A549 (cell line): ENCODE results near the gene ZNF205. TPM values are rescaled to one million over a fixed set of nuclear protein-coding genes. Genes with fewer than 3 reads are reported as not detected.

Experiments used
- ATAC-seq, 2 experiments: fragments of 200-7000 bp in 1 of 2; fragments of >200 bp in 1 of 2; cut with Nextera tagmentation in 1 of 2; cut with Tn5 transposase in 1 of 2; 3 replicates each; pipeline versions ENCODE4 v1.8.0 to v1.9.1; 2018 to 2020; ENCODE audit warnings: mild to moderate bottlenecking in 1 of 2, moderate library complexity in 1 of 2
- CTCF ChIA-PET: fragments of 300-600 bp; sonication (Branson Sonifier 250); formaldehyde crosslinking; extraction: SDS; loops from one replicate; lab custom pipeline; 2021; ENCODE audit warnings: antibody characterized with exemption, inconsistent platforms; lab: Yijun Ruan, JAX
- POLR2A ChIA-PET: fragments of 350-600 bp; formaldehyde crosslinking; extraction: SDS; loops from one replicate; lab custom pipeline; 2021; ENCODE audit warnings: antibody characterized with exemption, inconsistent platforms; lab: Yijun Ruan, JAX
- DNase-seq, 2 experiments: peaks; one replicate each; pipeline versions ENCODE4 v3.0.0 to v3.0.0-alpha.2; 2011 to 2016; ENCODE audit warnings: low read depth in 1 of 2, low spot score in 1 of 2
- FAIRE-seq: peaks from 2 replicates; lab custom pipeline; 2011; peaks lifted over from hg19 to GRCh38; lab: Jason Lieb, UNC
- H3K27ac ChIP-seq, 2 experiments: fragments of >200 bp; sonication (Bioruptor Twin); formaldehyde crosslinking; 3 replicates each; pipeline ENCODE4 v1.5.1; 2016 to 2017
- H3K4me1 ChIP-seq: fragments of >200 bp; sonication (Bioruptor Twin); formaldehyde crosslinking; 3 replicates; pipeline ENCODE4 v1.6.1; 2016
- H3K4me2 ChIP-seq: fragments of >200 bp; sonication (Bioruptor Twin); formaldehyde crosslinking; 3 replicates; pipeline ENCODE4 v1.6.1; 2016
- H3K4me3 ChIP-seq: fragments of >200 bp; sonication (Bioruptor Twin); formaldehyde crosslinking; 3 replicates; pipeline ENCODE4 v1.5.1; 2016
- H3K9me3 ChIP-seq: fragments of >200 bp; sonication (Bioruptor Twin); formaldehyde crosslinking; 3 replicates; pipeline ENCODE4 v1.6.1; 2016
- BHLHE40 ChIP-seq: IDR thresholded peaks from 2 replicates; pipeline ENCODE4 v1.6.1; 2012; ENCODE audit warnings: low read depth, low read length, inconsistent platforms
- CHD2 ChIP-seq: fragments of 150-350 bp; IDR thresholded peaks from 2 replicates; pipeline ENCODE4 v1.6.1; 2014; ENCODE audit warnings: low read length; ENCODE audit not compliant: partially characterized antibody
- CHD4 ChIP-seq: fragments of 200-600 bp; sonication (generic); IDR thresholded peaks from 2 replicates; pipeline ENCODE4 v1.6.1; 2016; ENCODE audit warnings: antibody characterized with exemption, mild to moderate bottlenecking, borderline replicate concordance
- ESRRA ChIP-seq: fragments of 150-350 bp; IDR thresholded peaks from 2 replicates; pipeline ENCODE4 v1.6.1; 2014; ENCODE audit warnings: mild to moderate bottlenecking, low read length, borderline replicate concordance
- HDAC2 ChIP-seq: fragments of 200-600 bp; sonication (generic); IDR thresholded peaks from 2 replicates; pipeline ENCODE4 v1.6.1; 2016
- HOXB13 ChIP-seq: fragments of 250-450 bp; sonication (Bioruptor Pico); IDR thresholded peaks from 2 replicates; pipeline ENCODE4 v1.5.0; 2020; ENCODE audit warnings: low read depth, mild to moderate bottlenecking, moderate library complexity
- HOXB5 ChIP-seq: fragments of 250-450 bp; sonication (Bioruptor Pico); IDR thresholded peaks from 2 replicates; pipeline ENCODE4 v1.5.0; 2020; ENCODE audit warnings: mild to moderate bottlenecking, moderate library complexity
- JUN ChIP-seq, 2 experiments: fragments of >200 bp; sonication (Bioruptor Twin); formaldehyde crosslinking; IDR thresholded peaks; 2 replicates in 1 of 2; 3 replicates in 1 of 2; pipeline ENCODE4 v1.6.1; 2016 to 2017
- JUNB ChIP-seq: fragments of >200 bp; sonication (Bioruptor Twin); formaldehyde crosslinking; IDR thresholded peaks from 2 replicates; pipeline ENCODE4 v1.6.1; 2016
- KDM5A ChIP-seq: fragments of 200-600 bp; sonication (generic); IDR thresholded peaks from 2 replicates; pipeline ENCODE4 v1.6.1; 2016; ENCODE audit warnings: antibody characterized with exemption, mild to moderate bottlenecking
- MAFK ChIP-seq: fragments of 450-650 bp; IDR thresholded peaks from 2 replicates; pipeline ENCODE4 v1.6.1; 2014; ENCODE audit not compliant: partially characterized antibody
- MAZ ChIP-seq: fragments of 150-350 bp; IDR thresholded peaks from 2 replicates; pipeline ENCODE4 v1.6.1; 2014; ENCODE audit warnings: antibody characterized with exemption, low read depth, low read length, borderline replicate concordance
- MYC ChIP-seq: IDR thresholded peaks from 2 replicates; pipeline ENCODE4 v1.6.1; 2012; ENCODE audit warnings: mild to moderate bottlenecking, inconsistent platforms, low read length, improper control_type of control experiment, borderline replicate concordance
- NFE2L2 ChIP-seq: fragments of 150-350 bp; conservative IDR thresholded peaks from 2 replicates; pipeline ENCODE4 v1.6.1; 2014; ENCODE audit warnings: low read length
- PHF8 ChIP-seq: fragments of 200-600 bp; sonication (generic); IDR thresholded peaks from 2 replicates; pipeline ENCODE4 v1.6.1; 2016; ENCODE audit warnings: low read depth, mild to moderate bottlenecking, antibody characterized with exemption, moderate library complexity, borderline replicate concordance
- POLR2A ChIP-seq: IDR thresholded peaks from 2 replicates; pipeline ENCODE4 v1.6.1; 2012; ENCODE audit warnings: mild to moderate bottlenecking, low read length
- POLR2AphosphoS2 ChIP-seq: conservative IDR thresholded peaks from 2 replicates; pipeline ENCODE4 v1.6.1; 2012; ENCODE audit warnings: low read length, improper control_type of control experiment, inconsistent platforms
- RARB ChIP-seq: fragments of 250-450 bp; sonication (Bioruptor Pico); IDR thresholded peaks from 2 replicates; pipeline ENCODE4 v1.8.0; 2021; ENCODE audit warnings: mild to moderate bottlenecking, moderate library complexity
- RCOR1 ChIP-seq: fragments of 150-350 bp; IDR thresholded peaks from 2 replicates; pipeline ENCODE4 v1.6.1; 2014; ENCODE audit warnings: antibody characterized with exemption, low read length, low read depth
- RFX5 ChIP-seq: fragments of 450-650 bp; IDR thresholded peaks from 2 replicates; pipeline ENCODE4 v1.7.1; 2014; ENCODE audit warnings: antibody characterized with exemption, mild to moderate bottlenecking, moderate library complexity
- SMC3 ChIP-seq: fragments of >200 bp; sonication (Bioruptor Twin); formaldehyde crosslinking; IDR thresholded peaks from 3 replicates; pipeline ENCODE4 v1.6.1; 2018; ENCODE audit warnings: inconsistent platforms
- TP53 ChIP-seq: fragments of 250-450 bp; sonication (Bioruptor Pico); IDR thresholded peaks from 2 replicates; pipeline ENCODE4 v1.5.0; 2021; ENCODE audit warnings: mild to moderate bottlenecking, moderate library complexity
- ZC3H11A ChIP-seq: fragments of 450-650 bp; IDR thresholded peaks from 2 replicates; pipeline ENCODE4 v1.6.1; 2014; ENCODE audit warnings: antibody characterized with exemption, mild to moderate bottlenecking
- ZSCAN20 ChIP-seq: fragments of 250-450 bp; sonication (Bioruptor Pico); IDR thresholded peaks from 2 replicates; pipeline ENCODE4 v1.8.0; 2022; ENCODE audit warnings: mild to moderate bottlenecking, moderate library complexity
- WGBS: methylation state at CpG from one replicate; pipeline ENCODE4 v1.1.6; 2017; ENCODE audit errors: missing lambda C conversion rate; 5-methylcytosine and 5-hydroxymethylcytosine counted together
- polyA plus RNA-seq, 4 experiments: library from polyadenylated mRNA; depleted of rRNA in 3 of 4; stranded (reverse); fragments of >200 nt; fragmentation: RNase III in 1 of 4; extraction: RNeasy Plus Mini Kit Qiagen cat#74134 plus additional on column Dnase treatment in 1 of 4; gene quantifications; 2 replicates in 3 of 4; 3 replicates in 1 of 4; pipeline ENCODE4 v1.2.3, GENCODE V29; 2011 to 2017
- TF ChIP-seq, protein P1 (sequence below): IDR thresholded peaks from 2 replicates; pipeline ENCODE4 v1.6.1; 2012
- TF ChIP-seq, protein P2 (sequence below): fragments of 450-650 bp; IDR thresholded peaks from 2 replicates; pipeline ENCODE4 v1.6.1; 2014; ENCODE audit warnings: antibody characterized with exemption
- TF ChIP-seq, protein P3 (sequence below): fragments of >200 bp; sonication (Bioruptor Twin); formaldehyde crosslinking; IDR thresholded peaks from 3 replicates; pipeline ENCODE4 v1.5.1; 2016
- TF ChIP-seq, protein P4 (sequence below): IDR thresholded peaks from 2 replicates; pipeline ENCODE4 v1.6.1; 2012
- TF ChIP-seq, protein P5 (sequence below): IDR thresholded peaks from 2 replicates; pipeline ENCODE4 v1.6.1; 2012; ENCODE audit warnings: low read depth, borderline replicate concordance

The ZNF205 gene
- polyA plus RNA-seq, 2 of the 4 experiments (the other 2 are of a cell fraction) = 4.3 to 9.6 TPM

GRCh38 chr16:3131755-3132377 lies 19.5 kb downstream of the ZNF205 start (continued):
- 0 out of 3 replicates have a peak, but pooled peaks have one; percentile 17 for TF ChIP-seq SMC3
- TF ChIP-seq POLR2A = peak; percentile 22; the same call in 1 of the 2 replicates
- TF ChIP-seq RFX5 = no peak
- no peak for TF ChIP-seq CHD2
- no peak for TF ChIP-seq HOXB5 (CRISPR knock-in tag)
- no peak for TF ChIP-seq ZSCAN20 (CRISPR knock-in tag)
- TF ChIP-seq RCOR1 = no peak
- no peak for TF ChIP-seq MAZ
- TF ChIP-seq, protein P1, sequence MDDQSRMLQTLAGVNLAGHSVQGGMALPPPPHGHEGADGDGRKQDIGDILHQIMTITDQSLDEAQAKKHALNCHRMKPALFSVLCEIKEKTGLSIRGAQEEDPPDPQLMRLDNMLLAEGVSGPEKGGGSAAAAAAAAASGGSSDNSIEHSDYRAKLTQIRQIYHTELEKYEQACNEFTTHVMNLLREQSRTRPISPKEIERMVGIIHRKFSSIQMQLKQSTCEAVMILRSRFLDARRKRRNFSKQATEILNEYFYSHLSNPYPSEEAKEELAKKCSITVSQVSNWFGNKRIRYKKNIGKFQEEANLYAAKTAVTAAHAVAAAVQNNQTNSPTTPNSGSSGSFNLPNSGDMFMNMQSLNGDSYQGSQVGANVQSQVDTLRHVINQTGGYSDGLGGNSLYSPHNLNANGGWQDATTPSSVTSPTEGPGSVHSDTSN = no peak
- TF ChIP-seq CHD4 = no peak
- no peak for TF ChIP-seq ZC3H11A
- no peak for TF ChIP-seq TP53 (CRISPR knock-in tag)
- TF ChIP-seq JUNB = no peak
- TF ChIP-seq BHLHE40 = no peak
- TF ChIP-seq, protein P2, sequence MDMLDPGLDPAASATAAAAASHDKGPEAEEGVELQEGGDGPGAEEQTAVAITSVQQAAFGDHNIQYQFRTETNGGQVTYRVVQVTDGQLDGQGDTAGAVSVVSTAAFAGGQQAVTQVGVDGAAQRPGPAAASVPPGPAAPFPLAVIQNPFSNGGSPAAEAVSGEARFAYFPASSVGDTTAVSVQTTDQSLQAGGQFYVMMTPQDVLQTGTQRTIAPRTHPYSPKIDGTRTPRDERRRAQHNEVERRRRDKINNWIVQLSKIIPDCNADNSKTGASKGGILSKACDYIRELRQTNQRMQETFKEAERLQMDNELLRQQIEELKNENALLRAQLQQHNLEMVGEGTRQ = no peak
- TF ChIP-seq POLR2AphosphoS2 = no peak
- TF ChIP-seq, protein P3, sequence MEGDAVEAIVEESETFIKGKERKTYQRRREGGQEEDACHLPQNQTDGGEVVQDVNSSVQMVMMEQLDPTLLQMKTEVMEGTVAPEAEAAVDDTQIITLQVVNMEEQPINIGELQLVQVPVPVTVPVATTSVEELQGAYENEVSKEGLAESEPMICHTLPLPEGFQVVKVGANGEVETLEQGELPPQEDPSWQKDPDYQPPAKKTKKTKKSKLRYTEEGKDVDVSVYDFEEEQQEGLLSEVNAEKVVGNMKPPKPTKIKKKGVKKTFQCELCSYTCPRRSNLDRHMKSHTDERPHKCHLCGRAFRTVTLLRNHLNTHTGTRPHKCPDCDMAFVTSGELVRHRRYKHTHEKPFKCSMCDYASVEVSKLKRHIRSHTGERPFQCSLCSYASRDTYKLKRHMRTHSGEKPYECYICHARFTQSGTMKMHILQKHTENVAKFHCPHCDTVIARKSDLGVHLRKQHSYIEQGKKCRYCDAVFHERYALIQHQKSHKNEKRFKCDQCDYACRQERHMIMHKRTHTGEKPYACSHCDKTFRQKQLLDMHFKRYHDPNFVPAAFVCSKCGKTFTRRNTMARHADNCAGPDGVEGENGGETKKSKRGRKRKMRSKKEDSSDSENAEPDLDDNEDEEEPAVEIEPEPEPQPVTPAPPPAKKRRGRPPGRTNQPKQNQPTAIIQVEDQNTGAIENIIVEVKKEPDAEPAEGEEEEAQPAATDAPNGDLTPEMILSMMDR = peak; percentile 39
- TF ChIP-seq MAFK = no peak
- TF ChIP-seq NFE2L2 = no peak
- TF ChIP-seq, all 56 proteins: peak for 4

DNA sequence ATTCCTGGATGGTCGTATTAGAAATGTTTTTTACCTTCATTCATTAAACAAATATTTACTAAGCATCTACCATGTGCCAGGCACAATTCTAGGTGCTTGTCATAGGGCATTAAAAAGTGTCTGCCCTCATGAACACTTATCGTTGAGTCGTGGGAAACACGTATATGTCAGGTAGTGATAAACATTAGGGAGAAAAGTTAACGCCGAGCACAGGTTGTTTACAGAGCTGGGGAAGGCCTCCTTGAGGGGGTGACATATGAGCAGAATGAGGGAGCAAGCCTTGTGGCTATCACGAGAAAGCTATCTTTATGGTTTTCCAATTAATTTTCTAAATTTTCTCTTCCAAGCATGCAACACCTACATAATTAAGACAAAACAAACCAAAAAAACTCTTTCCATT lies 21.5 kb downstream of the ZNF205 start:
- POLR2A ChIA-PET = interaction anchor here (0.6 to 2.7 kb wide), 8 partner anchors 10 to 75 kb away, joined by 3 to 64 read pairs (median 8); no protein-coding TSS in a partner anchor

DNA sequence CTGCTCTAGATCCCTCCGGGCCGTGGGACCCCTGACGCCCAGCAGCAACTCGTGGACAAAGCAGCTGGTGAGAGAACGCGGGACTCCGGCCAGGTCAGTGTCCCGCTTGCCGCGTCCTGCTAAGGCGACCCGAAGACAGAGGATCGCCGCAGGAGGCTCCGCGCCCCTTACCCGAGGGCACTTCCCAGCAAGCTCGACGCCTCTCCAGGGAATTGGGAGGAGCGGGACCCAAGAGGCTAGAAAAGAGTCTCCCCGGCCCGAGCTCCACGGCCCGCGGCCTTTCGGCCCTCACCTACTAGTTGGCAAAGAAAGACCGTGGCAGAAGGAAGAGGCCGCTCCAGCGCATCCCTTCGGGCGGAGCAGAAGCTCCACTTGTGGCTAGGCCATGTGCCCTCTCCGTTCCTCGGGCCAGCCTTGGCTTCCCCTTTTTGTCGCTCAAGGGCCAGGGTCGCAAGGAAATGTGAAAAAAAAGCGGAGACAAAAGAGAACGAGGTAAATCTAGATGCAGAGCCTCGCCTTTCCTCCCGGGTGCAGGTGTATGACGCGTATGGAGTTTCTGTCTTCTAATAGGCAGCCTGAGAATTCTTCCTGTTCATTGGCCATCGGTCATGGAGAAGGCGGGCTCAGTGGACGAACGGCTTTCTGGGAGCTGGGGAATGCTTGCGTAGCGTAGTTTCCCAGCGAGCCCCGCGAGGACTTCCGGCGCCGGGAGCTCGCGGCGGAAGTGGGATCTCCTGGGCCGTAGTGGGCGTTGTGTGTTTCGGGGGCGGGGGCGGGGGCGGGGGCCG lies 22.1 kb downstream of the ZNF205 start, which contains the start of gene ZNF213:
Gene ZNF213, plus strand, starts transcription at position 692 of the 788 bp plus-strand sequence. CDS start 2,252 bp downstream, outside the sequence.
- ChIA-PET CTCF (interaction anchor here (1.0 to 11.1 kb wide), 12 partner anchors 9 to 107 kb away, joined by 3 to 186 read pairs (median 5); partner anchors contain the start of gene IL32), POLR2A (interaction anchor here (0.6 to 2.7 kb wide), 25 partner anchors 8 to 1599 kb away, joined by 3 to 64 read pairs (median 6); partner anchors contain the start of genes ANKS3, OR1F1, PAQR4 and ZNF205)
- DNase-seq (peak; percentile 94 to 98), ATAC-seq (peak; percentile 95 to 96), FAIRE-seq (peak; percentile 54)
- peak within 1 kb of the TSS; percentile 98 for H3K4me2 ChIP-seq
- peak within 1 kb of the TSS; percentile 90 to 98 for H3K27ac ChIP-seq
- H3K4me3 ChIP-seq = peak within 1 kb of the TSS; percentile 98
- 4% methylated on average over 35 of the region's 63 CpGs for WGBS
- peaks cover 16% of the 10 kb centered on the region; the same call in 1 of the 3 replicates for H3K4me1 ChIP-seq
- H3K9me3 ChIP-seq = no peaks in the 10 kb centered on the region
- peak; percentile 81 for TF ChIP-seq PHF8
- TF ChIP-seq HDAC2 = 0 out of 2 replicates have a peak, but pooled peaks have one; percentile 31
- peak; percentile 11; the same call in 1 of the 2 replicates for TF ChIP-seq MYC
- no peak for TF ChIP-seq RARB (CRISPR knock-in tag)
- no peak for TF ChIP-seq HOXB13 (CRISPR knock-in tag)
- TF ChIP-seq ESRRA = no peak
- TF ChIP-seq JUN (IDR thresholded peaks at IDR 0.05) = peak; percentile 68 to 81; a peak in 4 of 5 replicates
- TF ChIP-seq, protein P4, sequence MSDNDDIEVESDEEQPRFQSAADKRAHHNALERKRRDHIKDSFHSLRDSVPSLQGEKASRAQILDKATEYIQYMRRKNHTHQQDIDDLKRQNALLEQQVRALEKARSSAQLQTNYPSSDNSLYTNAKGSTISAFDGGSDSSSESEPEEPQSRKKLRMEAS = peak; percentile 51; the same call in 1 of the 2 replicates
- peak; percentile 79 for TF ChIP-seq KDM5A
- TF ChIP-seq, protein P5, sequence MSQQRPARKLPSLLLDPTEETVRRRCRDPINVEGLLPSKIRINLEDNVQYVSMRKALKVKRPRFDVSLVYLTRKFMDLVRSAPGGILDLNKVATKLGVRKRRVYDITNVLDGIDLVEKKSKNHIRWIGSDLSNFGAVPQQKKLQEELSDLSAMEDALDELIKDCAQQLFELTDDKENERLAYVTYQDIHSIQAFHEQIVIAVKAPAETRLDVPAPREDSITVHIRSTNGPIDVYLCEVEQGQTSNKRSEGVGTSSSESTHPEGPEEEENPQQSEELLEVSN = no peak; the same call in 1 of the 2 replicates

More for the DNA sequence above, 21.5 kb downstream of the ZNF205 start:
- CTCF ChIA-PET = interaction anchor here (1.0 to 11.1 kb wide), 9 partner anchors 8 to 106 kb away, joined by 3 to 186 read pairs (median 5); partner anchors contain the start of gene IL32
- H3K4me3 ChIP-seq = peak overlapping the region; percentile 98
- peak overlapping the region; percentile 90 to 98 for H3K27ac ChIP-seq
- ATAC-seq (no peak), DNase-seq (no peak), FAIRE-seq (no peak)
- TF ChIP-seq JUNB = no peak
- H3K4me2 ChIP-seq = peak overlapping the region; percentile 98
- no peaks in the 10 kb centered on the region for H3K9me3 ChIP-seq
- H3K4me1 ChIP-seq = peaks cover 20% of the 10 kb centered on the region; the same call in 2 of the 3 replicates
- 4% methylated on average over 7 of the region's 7 CpGs for WGBS
